HS-27A (cell line): ENCODE measurements around the gene FHDC1.
A peak's percentile ranks its signal among the peaks of the same experiment; 100 is the strongest.
"Not testable (repeated sequence)": the region's sequence is repeated elsewhere in the genome, so short reads cannot be mapped to it uniquely, and the experiment has no call there.

Experiments
- DNase-seq: peaks from one replicate; pipeline ENCODE4 v3.0.0-alpha.2; 2012; ENCODE audit warnings: low read depth, missing footprints

FHDC1 gene, protein sequence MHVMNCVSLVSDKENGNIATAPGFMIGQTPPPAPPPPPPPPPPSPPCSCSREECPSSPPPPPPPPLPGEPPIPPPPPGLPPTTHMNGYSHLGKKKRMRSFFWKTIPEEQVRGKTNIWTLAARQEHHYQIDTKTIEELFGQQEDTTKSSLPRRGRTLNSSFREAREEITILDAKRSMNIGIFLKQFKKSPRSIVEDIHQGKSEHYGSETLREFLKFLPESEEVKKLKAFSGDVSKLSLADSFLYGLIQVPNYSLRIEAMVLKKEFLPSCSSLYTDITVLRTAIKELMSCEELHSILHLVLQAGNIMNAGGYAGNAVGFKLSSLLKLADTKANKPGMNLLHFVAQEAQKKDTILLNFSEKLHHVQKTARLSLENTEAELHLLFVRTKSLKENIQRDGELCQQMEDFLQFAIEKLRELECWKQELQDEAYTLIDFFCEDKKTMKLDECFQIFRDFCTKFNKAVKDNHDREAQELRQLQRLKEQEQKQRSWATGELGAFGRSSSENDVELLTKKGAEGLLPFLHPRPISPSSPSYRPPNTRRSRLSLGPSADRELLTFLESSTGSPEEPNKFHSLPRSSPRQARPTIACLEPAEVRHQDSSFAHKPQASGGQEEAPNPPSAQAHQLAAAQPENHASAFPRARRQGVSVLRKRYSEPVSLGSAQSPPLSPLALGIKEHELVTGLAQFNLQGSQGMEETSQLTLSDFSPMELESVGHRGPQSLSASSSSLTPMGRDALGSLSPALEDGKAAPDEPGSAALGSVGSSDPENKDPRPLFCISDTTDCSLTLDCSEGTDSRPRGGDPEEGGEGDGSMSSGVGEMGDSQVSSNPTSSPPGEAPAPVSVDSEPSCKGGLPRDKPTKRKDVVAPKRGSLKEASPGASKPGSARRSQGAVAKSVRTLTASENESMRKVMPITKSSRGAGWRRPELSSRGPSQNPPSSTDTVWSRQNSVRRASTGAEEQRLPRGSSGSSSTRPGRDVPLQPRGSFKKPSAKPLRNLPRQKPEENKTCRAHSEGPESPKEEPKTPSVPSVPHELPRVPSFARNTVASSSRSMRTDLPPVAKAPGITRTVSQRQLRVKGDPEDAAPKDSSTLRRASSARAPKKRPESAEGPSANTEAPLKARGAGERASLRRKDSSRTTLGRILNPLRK

DNA sequence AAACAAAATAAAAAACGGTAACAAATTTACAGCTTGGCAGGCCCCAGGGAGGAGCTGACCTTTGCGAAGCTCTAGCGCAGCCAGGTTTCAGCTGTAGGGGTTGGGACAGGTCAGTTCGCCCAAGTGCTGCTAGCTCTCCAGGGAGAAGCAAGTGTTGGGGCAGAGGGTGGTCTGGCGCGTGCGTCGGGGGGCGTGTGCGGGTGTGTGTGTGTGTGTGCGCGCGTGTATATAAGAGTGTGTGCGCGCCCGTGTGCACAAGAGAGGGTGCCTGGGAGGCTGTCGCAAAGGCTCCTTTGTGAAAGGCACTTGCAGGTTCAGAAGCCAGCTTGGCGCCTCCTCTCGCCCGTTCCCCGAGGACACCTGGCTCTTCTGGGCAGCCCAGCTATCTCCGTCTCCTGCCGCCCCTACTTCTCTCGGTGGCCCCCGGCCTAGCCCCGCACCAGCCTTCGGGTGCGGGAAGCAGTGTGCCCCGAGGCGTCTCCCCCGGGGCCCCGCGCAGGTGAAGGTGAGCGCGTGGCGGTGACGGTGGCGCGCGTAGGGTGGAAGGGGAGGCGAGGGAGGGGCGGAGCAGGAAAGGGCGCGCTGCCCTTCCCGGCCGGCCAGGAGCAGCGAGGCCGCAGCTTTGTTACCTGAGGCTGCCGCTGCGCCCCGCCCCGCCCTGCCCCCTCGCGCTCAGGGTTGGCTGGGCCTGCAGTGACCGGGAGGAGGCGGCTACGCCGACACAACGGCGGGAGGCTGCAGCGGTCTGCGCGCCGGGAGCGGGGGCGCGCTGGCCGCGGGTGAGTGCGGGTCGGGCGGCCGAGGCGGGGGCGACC is at the start of gene FHDC1:
Gene FHDC1, plus strand, starts transcription at position 693 of the 815 bp plus-strand sequence. CDS start 6,735 bp downstream, outside the sequence.
- DNase-seq, result no peak

DNA sequence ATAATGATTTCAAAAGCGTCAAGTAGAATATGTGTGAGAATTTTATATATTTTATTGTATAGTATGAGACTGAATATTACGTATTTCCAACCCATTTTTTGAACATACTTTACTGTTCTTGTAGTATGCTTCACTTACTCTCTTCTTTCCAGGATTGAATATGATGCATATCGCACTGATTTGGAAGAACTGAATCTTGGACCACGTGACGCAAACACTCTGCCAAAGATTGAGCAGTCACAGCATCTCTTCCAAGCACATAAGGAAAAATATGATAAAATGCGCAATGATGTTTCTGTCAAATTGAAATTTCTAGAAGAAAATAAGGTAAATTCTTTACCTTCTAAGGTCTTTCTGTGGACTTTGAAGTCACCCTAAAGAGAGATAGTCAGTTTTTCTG is 48.1 kb upstream of the FHDC1 start:
- no peak for DNase-seq

DNA sequence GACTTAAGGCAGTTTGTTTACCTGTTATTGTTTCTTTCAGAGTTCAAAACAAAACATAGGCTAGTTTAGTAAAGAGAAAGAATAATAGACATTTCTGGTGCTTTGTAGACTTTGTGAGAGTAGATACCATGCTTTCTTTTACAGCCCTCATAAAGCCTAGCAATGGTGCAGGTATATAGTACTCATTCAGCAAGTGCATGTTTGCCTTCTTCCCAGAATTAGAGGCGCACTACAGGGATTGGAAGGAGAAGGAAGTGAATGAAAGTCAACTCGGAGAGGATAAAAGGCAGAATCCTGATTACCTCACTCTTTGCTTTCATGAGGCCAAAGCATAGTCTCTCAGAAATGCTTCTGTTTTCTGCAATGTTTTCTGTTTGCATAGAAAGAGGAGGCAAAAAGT is 43.1 kb upstream of the FHDC1 start:
- DNase-seq, result no peak

DNA sequence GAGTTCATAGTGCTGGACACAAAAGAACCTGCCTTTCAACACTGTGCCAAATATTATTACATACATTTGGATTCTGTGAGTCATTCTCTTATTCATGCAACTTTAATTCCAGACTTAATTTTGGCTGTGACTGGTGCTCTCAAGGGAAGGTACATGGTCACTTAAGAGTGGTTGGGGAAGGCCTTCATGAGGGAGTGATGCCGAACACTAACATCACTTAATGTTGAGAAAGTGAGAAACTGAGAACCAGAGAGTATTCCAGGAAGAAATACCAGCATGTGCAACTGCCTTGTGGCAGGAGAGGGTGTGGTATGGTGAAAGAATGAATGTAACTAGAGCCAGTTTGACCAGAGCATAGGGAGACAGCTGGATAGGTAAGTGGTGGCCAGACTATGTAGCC is 41.5 kb upstream of the FHDC1 start:
- peak; percentile 36 for DNase-seq

DNA sequence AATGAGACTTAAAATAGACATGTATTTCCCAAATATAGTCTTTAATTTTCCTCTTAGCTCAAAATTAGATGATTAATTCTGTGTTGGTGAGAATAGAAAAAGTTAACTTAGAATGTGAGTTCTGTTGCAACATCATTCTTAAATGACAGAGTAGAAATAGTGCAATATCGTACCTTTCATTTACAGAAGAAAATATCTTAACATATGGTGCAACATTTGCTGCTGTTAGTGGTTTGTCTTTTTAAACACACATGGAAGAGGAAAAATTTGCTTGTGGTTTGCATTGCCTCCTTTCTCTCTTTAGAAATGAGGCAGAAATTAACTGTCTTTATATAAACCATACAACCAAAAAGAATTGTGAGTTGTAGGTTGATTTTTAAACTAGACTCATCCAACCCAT is 39.3 kb upstream of the FHDC1 start:
- DNase-seq, result no peak

DNA sequence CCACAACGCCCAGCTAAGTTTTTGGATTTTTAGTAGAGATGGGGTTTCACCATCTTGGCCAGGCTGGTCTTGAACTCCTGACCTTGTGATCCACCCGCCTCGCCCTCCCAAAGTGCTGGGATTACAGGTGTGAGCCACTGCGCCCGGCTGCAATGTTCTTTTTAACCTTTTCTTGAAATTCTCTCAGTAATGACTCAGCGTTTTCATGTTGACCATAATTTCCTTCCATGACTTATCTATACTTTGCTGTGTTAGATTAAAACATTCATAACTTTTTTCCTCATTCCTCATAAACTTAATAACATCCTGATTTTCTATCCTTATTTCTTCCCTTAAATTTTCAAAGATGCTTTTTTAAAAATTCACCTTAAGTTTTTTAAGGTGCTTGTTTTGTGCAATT is 38.0 kb upstream of the FHDC1 start:
- DNase-seq, result not testable (repeated sequence)

DNA sequence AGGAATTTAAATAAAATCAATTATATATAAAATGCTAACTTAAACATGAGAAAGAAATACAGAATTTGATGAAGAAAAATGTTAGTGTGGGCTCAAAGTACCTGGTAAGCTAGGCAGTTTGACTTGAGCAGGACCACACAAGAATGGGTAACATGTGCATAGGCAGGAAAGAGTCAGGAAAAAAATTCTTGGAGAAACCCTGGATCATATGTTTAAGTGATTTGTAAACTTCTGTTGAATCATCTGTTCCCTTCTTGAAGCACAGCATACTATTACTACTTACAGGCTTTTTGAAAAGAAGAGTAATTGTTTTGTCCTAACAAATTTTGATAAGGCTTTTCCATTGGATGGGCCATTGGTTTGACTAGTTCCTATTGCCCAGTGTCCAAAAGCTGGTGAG is 37.5 kb upstream of the FHDC1 start:
- no peak for DNase-seq

DNA sequence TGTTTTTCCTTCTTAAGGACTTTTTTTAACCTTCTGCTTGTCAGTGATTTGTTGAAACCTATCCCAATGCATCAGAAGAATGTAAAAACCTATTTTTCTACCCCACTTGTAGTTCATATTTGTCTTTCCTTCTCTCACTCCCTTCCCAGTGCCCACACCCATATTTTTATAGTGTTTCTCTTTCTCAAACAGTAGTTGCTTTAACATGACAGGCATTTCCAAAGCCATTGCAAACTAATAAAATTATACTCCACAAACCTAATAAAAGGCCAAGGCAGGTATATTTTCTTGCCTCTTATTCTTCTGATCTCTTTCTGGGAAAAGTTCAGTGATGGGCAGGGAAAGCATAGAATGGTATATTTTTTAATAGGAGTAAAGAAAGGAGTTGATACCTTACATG is 35.7 kb upstream of the FHDC1 start:
- DNase-seq, result no peak

DNA sequence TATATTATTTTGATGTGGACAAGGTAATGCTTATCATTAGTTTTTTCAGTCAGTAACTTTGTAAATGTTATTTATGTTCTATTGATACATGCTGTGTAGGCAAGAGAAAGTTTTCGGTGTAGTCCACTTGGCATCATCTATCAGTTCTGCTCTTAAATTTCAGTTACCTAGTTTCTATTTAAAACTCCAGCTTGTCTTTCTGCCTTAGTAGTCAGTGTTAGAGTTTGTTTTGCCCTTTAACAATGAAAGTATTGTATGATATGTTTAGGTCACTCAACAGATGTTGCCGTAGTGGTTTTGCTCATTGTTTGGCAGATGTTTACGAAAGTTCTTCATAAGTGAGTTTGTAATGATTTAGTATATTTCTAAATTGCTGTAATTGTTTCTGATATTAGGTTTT is 34.9 kb upstream of the FHDC1 start:
- DNase-seq, result no peak

DNA sequence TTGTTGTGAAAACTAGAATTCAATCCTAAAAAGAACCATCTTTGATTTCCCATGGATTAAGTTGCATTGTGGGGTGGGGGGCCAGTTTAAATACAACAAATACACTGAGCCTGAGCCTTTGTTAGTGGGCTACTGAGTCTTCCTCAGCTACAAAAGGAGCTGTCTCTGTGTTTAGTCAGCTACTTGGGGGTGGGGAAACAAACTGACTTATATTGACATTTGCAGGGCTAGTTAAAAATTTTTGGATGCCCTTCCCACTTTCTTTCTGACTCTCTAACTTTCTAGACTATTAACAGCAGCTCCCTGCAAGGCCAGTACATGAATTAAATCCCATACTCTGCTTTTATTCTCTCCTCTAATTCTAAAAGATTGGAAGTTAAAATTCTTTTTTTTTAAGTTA is 32.5 kb upstream of the FHDC1 start:
- no peak for DNase-seq

DNA sequence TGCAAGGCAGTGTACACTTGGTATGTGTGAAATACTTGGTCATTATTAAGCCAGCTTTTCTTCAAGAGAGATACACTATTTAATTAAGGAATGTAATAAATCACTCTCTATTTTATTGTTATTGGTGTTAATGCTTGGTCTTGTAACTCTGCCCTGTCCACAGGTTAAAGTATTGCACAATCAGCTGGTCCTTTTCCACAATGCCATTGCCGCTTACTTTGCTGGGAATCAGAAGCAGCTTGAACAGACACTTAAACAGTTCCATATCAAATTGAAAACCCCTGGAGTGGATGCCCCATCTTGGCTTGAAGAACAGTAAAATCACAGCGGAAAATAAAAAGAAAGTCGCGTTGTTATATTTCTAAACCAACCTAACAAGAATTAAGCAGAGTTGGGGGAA is 26.2 kb upstream of the FHDC1 start:
- DNase-seq, result no peak

DNA sequence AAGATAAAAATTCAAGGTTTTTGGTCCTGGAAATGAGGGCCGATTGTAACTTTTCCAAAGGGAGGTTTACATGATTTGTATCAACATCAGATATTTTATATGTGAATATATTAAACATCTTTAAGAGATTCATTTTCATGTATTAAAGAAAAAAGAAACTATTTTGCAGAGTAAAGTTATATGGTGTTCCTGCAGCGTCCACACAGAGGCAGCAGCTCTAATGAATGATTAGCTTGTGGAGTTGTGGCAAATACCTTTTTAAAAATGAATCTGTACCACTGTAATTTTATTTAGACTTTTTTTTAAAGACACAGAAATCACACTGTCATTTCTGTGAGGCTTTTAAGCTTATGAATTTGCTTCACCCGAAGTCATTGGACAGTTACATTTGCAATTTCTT is 25.6 kb upstream of the FHDC1 start:
- DNase-seq, result no peak

DNA sequence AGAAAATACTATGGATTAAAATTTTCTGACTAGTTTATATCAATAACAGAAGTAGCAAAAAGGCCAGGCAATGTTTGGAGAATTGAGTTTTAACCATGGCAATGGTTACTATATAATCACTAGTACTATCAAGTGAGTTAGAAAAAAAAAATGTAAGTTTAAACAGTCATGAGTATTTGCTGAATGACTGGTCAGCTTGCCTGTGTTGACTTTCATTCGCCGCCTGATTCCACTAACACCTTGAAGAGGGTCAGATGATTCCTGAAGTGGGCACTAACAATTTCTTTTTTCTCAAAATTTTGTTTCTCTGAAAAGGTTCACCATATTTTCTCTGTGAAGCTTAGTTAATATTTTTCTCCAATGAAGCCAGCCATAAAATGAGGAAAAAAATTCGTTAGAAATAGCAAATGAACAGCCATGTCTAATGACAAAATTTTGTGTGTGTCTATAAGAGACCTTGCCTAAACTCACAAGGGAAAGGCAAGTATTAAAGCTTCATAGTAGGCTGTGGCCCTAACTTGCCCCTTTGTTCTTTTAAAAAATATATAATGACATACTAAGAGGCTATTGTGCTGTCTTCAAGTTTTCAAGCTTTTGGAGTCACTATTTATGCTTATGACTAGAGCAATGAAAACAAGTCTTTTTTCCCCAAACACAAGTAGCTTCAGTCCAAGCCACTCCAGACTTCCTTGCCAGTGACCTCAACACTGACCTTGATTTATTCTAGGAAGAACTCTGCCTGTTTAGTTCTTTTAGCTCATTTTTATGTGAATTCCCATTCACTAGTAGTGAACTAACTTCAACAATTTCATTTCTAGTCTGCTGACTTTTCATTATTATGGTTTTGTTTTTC is 18.4 kb upstream of the FHDC1 start:
- DNase-seq, result no peak

DNA sequence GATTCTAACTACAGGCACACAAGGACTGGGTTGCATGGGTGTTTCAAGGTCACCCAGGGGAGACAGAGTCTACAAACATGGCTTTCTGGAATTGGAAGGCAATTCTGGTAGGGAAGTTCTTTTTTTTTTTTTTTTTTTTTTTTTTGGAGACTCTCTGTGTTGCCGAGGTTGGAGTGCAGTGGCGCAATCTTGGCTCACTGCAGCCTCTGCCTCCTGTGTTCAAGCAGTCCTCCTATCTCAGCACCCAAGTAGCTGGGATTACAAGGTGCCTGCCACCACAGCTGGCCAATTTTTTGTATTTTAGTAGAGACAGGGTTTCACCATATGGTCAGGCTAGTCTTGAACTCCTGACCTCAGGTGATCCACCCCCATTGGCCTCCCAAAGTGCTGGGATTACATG is 16.3 kb upstream of the FHDC1 start:
- no peak for DNase-seq

DNA sequence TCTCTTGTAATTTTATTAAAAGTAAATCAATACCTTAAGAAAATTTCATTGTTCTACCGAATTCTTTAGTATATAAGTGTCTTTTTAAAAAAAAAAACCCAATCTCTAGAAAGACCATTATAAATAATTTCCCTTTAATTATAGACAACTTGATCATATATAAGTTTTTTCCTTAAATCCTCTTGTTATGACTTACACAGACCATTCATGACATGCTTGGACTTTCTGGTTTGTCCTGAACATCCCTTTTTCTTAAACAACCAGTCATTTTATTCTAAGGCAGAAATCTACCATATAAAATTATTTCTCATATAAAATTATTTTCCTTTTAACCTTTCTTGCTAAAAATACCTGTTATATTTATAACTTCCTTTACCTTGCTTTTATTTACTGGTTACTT is 15.4 kb upstream of the FHDC1 start:
- DNase-seq, result no peak

DNA sequence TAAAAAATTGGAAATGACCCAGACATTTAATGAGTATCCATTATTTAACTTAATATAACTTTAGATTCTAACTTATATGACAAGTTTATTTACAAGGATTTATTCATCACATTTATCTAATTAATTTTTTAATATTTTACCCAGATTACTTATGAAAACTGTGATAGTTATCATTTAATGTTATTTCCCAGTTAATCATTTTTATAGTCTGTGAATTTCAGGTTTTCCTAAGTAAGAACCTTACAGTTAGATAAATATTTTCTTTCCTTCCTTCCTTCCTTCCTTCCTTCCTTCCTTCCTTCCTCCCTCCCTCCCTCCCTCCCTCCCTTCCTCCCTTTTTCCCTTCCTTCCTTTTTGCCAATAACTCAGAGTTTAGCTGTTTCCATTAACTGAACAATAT is 14.8 kb upstream of the FHDC1 start:
- DNase-seq, result no peak

DNA sequence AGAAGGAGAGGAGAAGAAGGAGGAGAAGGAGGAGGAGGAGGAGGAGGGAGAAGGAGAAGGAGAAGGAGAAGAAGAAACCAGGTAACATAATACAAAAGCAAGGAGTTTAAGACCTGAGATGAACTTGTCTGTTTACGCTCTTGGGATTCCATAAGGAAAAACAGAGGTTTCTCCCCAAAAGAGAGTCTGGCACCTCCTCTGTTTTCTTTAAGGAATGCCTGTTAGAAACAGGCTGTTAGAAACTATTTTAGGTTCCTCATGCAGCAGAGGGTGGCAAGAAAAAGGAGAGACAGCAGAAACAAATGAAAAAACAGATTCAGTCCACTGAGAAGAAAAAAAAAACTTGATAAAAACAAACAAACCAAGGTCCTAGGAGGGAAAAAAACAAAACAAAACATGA is 10.3 kb upstream of the FHDC1 start:
- no peak for DNase-seq

DNA sequence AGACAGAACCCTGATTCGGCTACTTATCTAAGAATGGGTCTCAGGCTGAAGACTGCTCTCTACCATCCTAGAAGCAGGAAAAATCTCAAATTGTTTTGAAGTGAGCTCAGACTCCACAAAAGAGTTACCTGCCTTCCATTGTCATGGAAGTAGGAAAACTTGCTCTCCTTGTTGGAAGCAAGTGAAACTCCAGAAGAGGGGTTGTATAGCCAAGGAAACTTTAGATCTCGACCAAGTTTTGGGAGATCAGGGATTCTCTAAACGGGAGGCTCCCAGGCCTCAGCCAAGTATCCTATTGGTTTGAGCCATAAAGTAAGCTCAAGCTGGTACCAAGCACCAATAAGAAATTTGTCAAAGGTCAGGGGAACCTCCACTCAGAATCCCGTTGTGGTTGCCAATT is 9.2 kb upstream of the FHDC1 start:
- no peak for DNase-seq

DNA sequence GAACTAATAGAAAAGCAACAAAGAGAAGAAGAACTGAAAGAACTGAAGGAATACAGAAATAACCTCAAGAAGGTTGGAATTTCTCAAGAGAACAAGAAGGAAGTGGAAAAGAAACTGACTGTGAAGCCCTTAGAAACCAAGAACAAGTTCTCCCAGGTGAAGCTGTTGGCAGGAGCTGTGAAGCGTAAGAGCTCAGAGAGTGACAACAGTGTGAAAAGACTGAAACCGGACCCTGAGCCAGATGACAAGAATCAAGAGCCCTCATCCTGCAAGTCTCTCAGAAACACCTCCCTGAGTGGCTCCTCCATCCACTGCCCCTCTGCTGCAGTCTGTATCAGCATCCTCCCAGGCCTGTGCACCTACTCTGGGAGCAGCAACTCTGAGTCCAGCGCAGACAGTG is 8.4 kb upstream of the FHDC1 start:
- no peak for DNase-seq

DNA sequence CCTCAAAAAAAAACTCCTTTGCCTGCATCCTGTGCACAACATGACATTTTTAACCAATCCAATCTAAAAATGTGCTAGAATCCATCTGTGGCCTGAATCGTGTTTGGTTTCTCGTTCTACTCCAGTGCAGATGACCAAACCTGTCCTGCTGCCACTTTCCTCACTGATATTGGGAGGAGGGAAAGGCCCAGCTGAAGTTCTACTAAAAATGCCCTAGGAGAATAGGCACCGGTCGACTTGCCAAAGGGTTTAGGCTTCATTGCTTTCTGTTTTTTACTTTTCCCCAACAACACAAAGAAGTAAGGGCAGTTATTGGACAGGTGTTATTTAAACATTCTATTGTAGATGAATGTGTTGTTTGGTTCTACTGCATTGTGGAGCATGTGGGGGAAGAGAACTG is 7.8 kb upstream of the FHDC1 start:
- DNase-seq, result no peak

DNA sequence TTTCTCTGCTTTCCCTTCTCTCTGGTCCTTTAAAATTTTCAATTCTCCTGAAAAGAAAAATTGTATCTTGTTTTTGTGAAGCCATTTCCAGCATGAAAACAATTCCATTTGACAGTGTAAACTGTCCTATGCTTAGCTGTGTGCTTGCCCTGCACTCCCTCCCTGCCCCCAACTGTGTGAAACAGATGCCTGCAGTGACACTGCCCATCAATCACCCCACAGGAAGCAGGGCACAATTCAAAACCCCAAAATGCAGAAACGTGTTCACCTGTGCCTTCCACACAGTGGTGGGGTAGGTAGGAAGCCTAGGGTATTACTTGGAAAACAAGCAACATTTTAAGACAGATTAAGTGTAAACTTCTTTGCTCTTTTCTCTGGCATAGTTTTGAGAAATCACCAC is 6.2 kb upstream of the FHDC1 start:
- no peak for DNase-seq
